Activated B cell treated with CpG ODN at 0.5 μM for 24 hours (primary cell): Measurements from ENCODE around the gene RBM15B. TPM values are rescaled to one million over a fixed set of nuclear protein-coding genes. Genes with fewer than 3 reads are reported as not detected.

Source experiments
- ATAC-seq: fragments of 200-7000 bp; cut with Tn5 transposase; one replicate; pipeline ENCODE4 v1.10.0; 2021; ENCODE audit warnings: low read depth, mild to moderate bottlenecking, moderate library complexity
- CTCF ChIA-PET: fragments of 350-600 bp; sonication (Branson Sonifier 250); formaldehyde crosslinking; loops from one replicate; lab custom pipeline; 2021; ENCODE audit warnings: antibody characterized with exemption; lab: Charles Lee
- POLR2A ChIA-PET: fragments of 350-600 bp; sonication (Branson Sonifier 250); formaldehyde crosslinking; loops from one replicate; lab custom pipeline; 2021; ENCODE audit warnings: antibody characterized with exemption; lab: Charles Lee
- DNase-seq: peaks from one replicate; pipeline ENCODE4 v3.0.0; 2022
- H3K27ac Mint-ChIP-seq: one replicate; pipeline ENCODE4 v1.8.0; 2020; ENCODE audit warnings: mixed read lengths
- H3K27me3 Mint-ChIP-seq: one replicate; pipeline ENCODE4 v1.8.0; 2021; ENCODE audit warnings: mixed read lengths
- H3K36me3 Mint-ChIP-seq: one replicate; pipeline ENCODE4 v1.8.0; 2021; ENCODE audit warnings: low read depth, mixed read lengths
- H3K4me1 Mint-ChIP-seq: one replicate; pipeline ENCODE4 v1.8.0; 2021; ENCODE audit warnings: mixed read lengths
- H3K4me3 Mint-ChIP-seq: one replicate; pipeline ENCODE4 v1.8.0; 2020; ENCODE audit warnings: mild to moderate bottlenecking, mixed read lengths
- H3K9me3 Mint-ChIP-seq: one replicate; pipeline ENCODE4 v1.8.0; 2020; ENCODE audit warnings: mixed read lengths
- CTCF ChIP-seq: fragments of 200-600 bp; IDR thresholded peaks from one replicate; pipeline ENCODE4 v1.8.0; 2022; ENCODE audit warnings: antibody characterized with exemption, mild to moderate bottlenecking
- intact Hi-C: fragments of 100-400 bp; cut with micrococcal nuclease; formaldehyde crosslinking; loops from one replicate; pipeline ENCODE4 v1.15.1; 2024
- total RNA-seq: library from RNA; stranded (reverse); gene quantifications from 2 replicates; pipeline ENCODE4 v1.2.3, GENCODE V29; 2022

Gene RBM15B
- total RNA-seq, 1 donor from 2014 or later: 28.9 TPM

GRCh38 chr3:51389423-51390183 lies 1.5 kb upstream of the RBM15B start:
- ATAC-seq (no peak), DNase-seq (peak; percentile 34)
- peak overlapping the region; percentile 53 for H3K27ac Mint-ChIP-seq
- intact Hi-C loops: loop anchor here (2.0 to 5.0 kb wide), 2 partner anchors 585 to 1148 kb away; partner anchors contain the start of genes ABHD14A, ABHD14B and UQCC5
- no peaks in the 10 kb centered on the region for H3K9me3 Mint-ChIP-seq
- POLR2A ChIA-PET: interaction anchor here (0.8 to 1.7 kb wide), 6 partner anchors 110 to 799 kb away, joined by 4 to 6 read pairs (median 6); partner anchors contain the start of genes CISH and DCAF1
- no peak for TF ChIP-seq CTCF
- no peaks in the 10 kb centered on the region for H3K27me3 Mint-ChIP-seq
- H3K36me3 Mint-ChIP-seq: peaks cover 52% of the 10 kb centered on the region
- peak overlapping the region; percentile 28 for H3K4me3 Mint-ChIP-seq
- H3K4me1 Mint-ChIP-seq: peaks cover 66% of the 10 kb centered on the region
- CTCF ChIA-PET: interaction anchor here (0.5 to 2.4 kb wide), 11 partner anchors 13 to 1253 kb away, joined by 3 to 15 read pairs (median 3); partner anchors contain the start of gene MAPKAPK3

GRCh38 chr3:51390246-51391074 lies 625 bp upstream of the RBM15B start:
- H3K36me3 Mint-ChIP-seq: peaks cover 54% of the 10 kb centered on the region
- H3K27ac Mint-ChIP-seq: peak overlapping the region; percentile 71
- TF ChIP-seq CTCF: peak; percentile 49
- no peak for DNase-seq
- no peak for ATAC-seq
- H3K9me3 Mint-ChIP-seq: no peaks in the 10 kb centered on the region
- H3K4me1 Mint-ChIP-seq: peaks cover 65% of the 10 kb centered on the region
- H3K27me3 Mint-ChIP-seq: no peaks in the 10 kb centered on the region
- CTCF ChIA-PET: interaction anchor here (0.5 to 2.4 kb wide), 9 partner anchors 12 to 1252 kb away, joined by 3 to 15 read pairs (median 3); partner anchors contain the start of gene MAPKAPK3
- POLR2A ChIA-PET: interaction anchor here (0.6 to 1.7 kb wide), 6 partner anchors 93 to 800 kb away, joined by 3 to 10 read pairs (median 6); partner anchors contain the start of gene DCAF1
- intact Hi-C loops: loop anchor here (1.0 to 2.0 kb wide), 6 partner anchors 110 to 1098 kb away; partner anchors contain the start of genes ABHD14A, ABHD14B, DCAF1 and IFRD2
- H3K4me3 Mint-ChIP-seq: peak overlapping the region; percentile 74

- peak overlapping the region; percentile 73 for H3K27ac Mint-ChIP-seq
- peaks cover 57% of the 10 kb centered on the region for H3K36me3 Mint-ChIP-seq
- POLR2A ChIA-PET: interaction anchor here (1.1 to 2.3 kb wide), 2 partner anchors 108 to 823 kb away, joined by 3 to 9 read pairs; partner anchors contain the start of gene DCAF1
- intact Hi-C loops: loop anchor here (1.0 to 2.0 kb wide), 6 partner anchors 109 to 1099 kb away; partner anchors contain the start of genes ABHD14A, ABHD14B, DCAF1 and IFRD2
- H3K9me3 Mint-ChIP-seq: no peaks in the 10 kb centered on the region
- H3K27me3 Mint-ChIP-seq: no peaks in the 10 kb centered on the region
- H3K4me3 Mint-ChIP-seq: peak overlapping the region; percentile 82
- no peak for TF ChIP-seq CTCF
- ATAC-seq: peak; percentile 3
- H3K4me1 Mint-ChIP-seq: peaks cover 59% of the 10 kb centered on the region
- DNase-seq: no peak
- CTCF ChIA-PET: interaction anchor here (1.1 to 2.4 kb wide), 2 partner anchors 9 to 294 kb away, joined by 3 to 6 read pairs; no protein-coding TSS in a partner anchor
Observed at GRCh38 chr3:51391566-51392354, 675 bp downstream of the RBM15B start.

DNA sequence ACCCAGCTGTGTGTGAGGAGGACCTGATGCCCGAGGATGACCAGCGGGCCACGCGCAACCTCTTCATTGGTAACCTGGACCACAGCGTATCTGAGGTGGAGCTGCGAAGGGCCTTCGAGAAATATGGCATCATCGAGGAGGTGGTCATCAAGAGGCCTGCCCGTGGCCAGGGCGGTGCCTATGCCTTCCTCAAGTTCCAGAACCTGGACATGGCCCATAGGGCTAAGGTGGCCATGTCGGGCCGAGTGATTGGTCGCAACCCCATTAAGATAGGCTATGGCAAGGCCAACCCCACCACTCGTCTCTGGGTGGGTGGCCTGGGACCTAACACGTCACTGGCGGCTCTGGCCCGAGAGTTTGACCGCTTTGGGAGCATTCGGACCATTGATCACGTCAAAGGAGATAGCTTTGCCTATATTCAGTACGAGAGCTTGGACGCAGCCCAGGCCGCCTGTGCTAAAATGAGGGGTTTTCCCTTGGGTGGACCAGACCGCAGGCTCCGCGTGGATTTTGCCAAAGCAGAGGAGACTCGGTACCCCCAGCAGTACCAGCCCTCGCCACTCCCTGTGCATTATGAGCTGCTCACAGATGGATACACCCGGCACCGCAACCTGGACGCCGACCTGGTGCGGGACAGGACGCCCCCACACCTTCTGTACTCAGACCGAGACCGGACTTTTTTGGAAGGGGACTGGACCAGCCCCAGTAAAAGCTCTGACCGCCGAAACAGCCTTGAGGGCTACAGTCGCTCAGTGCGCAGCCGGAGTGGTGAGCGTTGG lies 1.5 kb downstream of the RBM15B start:
- POLR2A ChIA-PET: interaction anchor here (0.6 to 2.3 kb wide), 3 partner anchors 107 to 824 kb away, joined by 3 to 9 read pairs (median 4); partner anchors contain the start of gene DCAF1
- no peak for DNase-seq

More for the DNA sequence above, 1.5 kb downstream of the RBM15B start:
- CTCF ChIA-PET: interaction anchor here (1.1 kb wide), 1 partner anchor 9 kb away, joined by 3 read pairs; no protein-coding TSS in a partner anchor
- H3K4me1 Mint-ChIP-seq: peaks cover 56% of the 10 kb centered on the region
- H3K27me3 Mint-ChIP-seq: no peaks in the 10 kb centered on the region
- intact Hi-C loops: no loop called here
- TF ChIP-seq CTCF: no peak
- H3K36me3 Mint-ChIP-seq: peaks cover 62% of the 10 kb centered on the region
- no peak overlapping the region for H3K27ac Mint-ChIP-seq
- ATAC-seq: no peak
- peak overlapping the region; percentile 82 for H3K4me3 Mint-ChIP-seq
- no peaks in the 10 kb centered on the region for H3K9me3 Mint-ChIP-seq
